Fibroblast of lung (primary cell): Measurements from ENCODE around the gene CNTN1. TPM values are rescaled to one million over a fixed set of nuclear protein-coding genes. Genes with fewer than 3 reads are reported as not detected.

Source experiments
- DNase-seq, 2 donors: peaks; one replicate each; pipeline versions ENCODE4 v3.0.0 to v3.0.0-alpha.2; 2010; ENCODE audit warnings: low read depth in 2 of 2
- H2AFZ ChIP-seq: 2 replicates; pipeline ENCODE4 v1.5.1; 2012; ENCODE audit warnings: low read length, control low read depth, inconsistent platforms
- H3K27ac ChIP-seq: 2 replicates; pipeline ENCODE4 v1.5.1; 2011; ENCODE audit warnings: low read length, control low read depth; ENCODE audit not compliant: insufficient read depth
- H3K27me3 ChIP-seq: 2 replicates; pipeline ENCODE4 v1.5.1; 2011; ENCODE audit warnings: mild to moderate bottlenecking, low read length; ENCODE audit not compliant: control insufficient read depth, insufficient read depth
- H3K36me3 ChIP-seq: 2 replicates; pipeline ENCODE4 v1.5.1; 2011; ENCODE audit warnings: low read length; ENCODE audit not compliant: control insufficient read depth, insufficient read depth
- H3K4me1 ChIP-seq: 2 replicates; pipeline ENCODE4 v1.5.1; 2011; ENCODE audit warnings: low read length; ENCODE audit not compliant: control insufficient read depth, insufficient read depth; ENCODE audit errors: extremely low read depth
- H3K4me2 ChIP-seq: 2 replicates; pipeline ENCODE4 v1.5.1; 2011; ENCODE audit warnings: low read length, control low read depth; ENCODE audit not compliant: insufficient read depth; ENCODE audit errors: extremely low read depth
- H3K4me3 ChIP-seq, 4 experiments: fragments of 200-600 bp in 1 of 4; sonication (generic) in 1 of 4; replicated peaks in 1 of 4; 2 replicates each; pipeline ENCODE4 v1.5.1; 2011 to 2016; ENCODE audit warnings: low read length in 4 of 4, low read depth in 3 of 4, mild to moderate bottlenecking in 3 of 4, control low read depth in 2 of 4, inconsistent platforms in 1 of 4, mixed read lengths in 1 of 4; ENCODE audit not compliant: insufficient read depth in 1 of 4; ENCODE audit errors: control extremely low read depth in 1 of 4
- H3K79me2 ChIP-seq: 2 replicates; pipeline ENCODE4 v1.5.1; 2012; ENCODE audit warnings: mild to moderate bottlenecking, low read length, inconsistent platforms; ENCODE audit not compliant: control insufficient read depth, insufficient read depth
- H3K9ac ChIP-seq: 2 replicates; pipeline ENCODE4 v1.5.1; 2011; ENCODE audit warnings: mild to moderate bottlenecking, low read length, control low read depth; ENCODE audit not compliant: insufficient read depth
- H3K9me3 ChIP-seq: 2 replicates; pipeline ENCODE4 v1.5.1; 2012; ENCODE audit warnings: low read depth, low read length; ENCODE audit not compliant: control insufficient read depth, insufficient read depth
- H4K20me1 ChIP-seq: 2 replicates; pipeline ENCODE4 v1.5.1; 2011; ENCODE audit warnings: low read length; ENCODE audit not compliant: control insufficient read depth, insufficient read depth; ENCODE audit errors: extremely low read depth
- CTCF ChIP-seq, 2 donors: IDR thresholded peaks in 1 of 2; conservative IDR thresholded peaks in 1 of 2; 1 replicate in 1 of 2; 2 replicates in 1 of 2; pipeline ENCODE4 v1.5.1; 2011 to 2012; ENCODE audit warnings: low read length in 2 of 2, control low read depth in 1 of 2, inconsistent platforms in 1 of 2, low read depth in 1 of 2, mild to moderate bottlenecking in 1 of 2
- EZH2 ChIP-seq: IDR thresholded peaks from 2 replicates; pipeline ENCODE4 v1.5.1; 2012; ENCODE audit warnings: low read length, control low read depth, mild to moderate bottlenecking; ENCODE audit errors: missing control alignments
- polyA plus RNA-seq, 2 donors: library from polyadenylated mRNA; depleted of rRNA in 1 of 2; stranded (reverse) in 1 of 2; unstranded in 1 of 2; fragments of >200 nt; gene quantifications; 2 replicates each; pipeline ENCODE4 v1.2.1, GENCODE V29; 2011 to 2012; ENCODE audit warnings: missing spikeins in 1 of 2
- total RNA-seq: library from RNA; depleted of rRNA; stranded (reverse); fragments of >200 nt; gene quantifications from 2 replicates; pipeline ENCODE4 v1.2.1, GENCODE V29; 2014

The CNTN1 gene
- total and polyA plus RNA-seq, 2 donors (not counting 1 experiment from before 2014, with no cell fraction given), result 0.22 to 0.83 TPM

DNA sequence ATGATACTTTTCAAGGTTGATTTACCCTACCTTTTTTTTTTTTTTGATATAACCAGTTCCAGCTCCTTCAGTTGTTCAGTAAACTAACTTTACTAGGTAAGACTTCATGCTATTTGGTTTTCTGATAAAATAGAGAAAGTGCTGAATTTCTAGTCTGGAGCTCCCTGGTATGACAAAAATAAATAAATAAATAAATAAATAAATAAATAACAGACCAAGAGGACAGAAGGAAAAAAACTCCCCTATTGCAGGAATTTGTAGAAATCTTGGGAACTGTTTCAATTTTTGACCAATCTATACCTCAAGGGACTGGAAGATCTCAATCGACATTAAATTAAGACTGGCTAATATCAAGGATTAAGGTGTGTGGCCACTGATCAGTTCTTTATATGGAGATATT lies 265.2 kb downstream of the CNTN1 start:
- H4K20me1 ChIP-seq, result no peaks in the 10 kb centered on the region
- H3K4me3 ChIP-seq, result no peak overlapping the region
- H3K79me2 ChIP-seq, result no peaks in the 10 kb centered on the region
- no peak for DNase-seq
- TF ChIP-seq CTCF (conservative IDR thresholded peaks at IDR 0.05 in 1 of 2, IDR thresholded peaks at IDR 0.05 in 1 of 2; ENCODE audit: low read depth in 1 of 2, low read length in 2 of 2) (no peak), EZH2 (no peak)
- H2AFZ ChIP-seq, result no peak overlapping the region
- H3K9me3 ChIP-seq, result no peaks in the 10 kb centered on the region
- H3K36me3 ChIP-seq, result no peaks in the 10 kb centered on the region
- no peak overlapping the region for H3K27ac ChIP-seq
- no peaks in the 10 kb centered on the region for H3K27me3 ChIP-seq
- no peaks in the 10 kb centered on the region for H3K4me1 ChIP-seq
- no peak overlapping the region for H3K9ac ChIP-seq
- H3K4me2 ChIP-seq, result no peak overlapping the region

GRCh38 chr12:40959041-40959440 lies 266.8 kb downstream of the CNTN1 start:
- no peaks in the 10 kb centered on the region for H3K79me2 ChIP-seq
- no peak overlapping the region for H3K27ac ChIP-seq
- H3K4me2 ChIP-seq, result no peak overlapping the region
- no peaks in the 10 kb centered on the region for H3K27me3 ChIP-seq
- no peaks in the 10 kb centered on the region for H4K20me1 ChIP-seq
- no peaks in the 10 kb centered on the region for H3K9me3 ChIP-seq
- no peak overlapping the region for H3K4me3 ChIP-seq
- H2AFZ ChIP-seq, result no peak overlapping the region
- no peaks in the 10 kb centered on the region for H3K36me3 ChIP-seq
- no peak overlapping the region for H3K9ac ChIP-seq
- peak; percentile 5 to 73 for DNase-seq
- TF ChIP-seq EZH2, result no peak
- TF ChIP-seq CTCF (conservative IDR thresholded peaks at IDR 0.05 in 1 of 2, IDR thresholded peaks at IDR 0.05 in 1 of 2; ENCODE audit: low read depth in 1 of 2, low read length in 2 of 2), result no peak
- H3K4me1 ChIP-seq, result no peaks in the 10 kb centered on the region

GRCh38 chr12:40963751-40964150 lies 271.5 kb downstream of the CNTN1 start:
- no peaks in the 10 kb centered on the region for H3K27me3 ChIP-seq
- no peaks in the 10 kb centered on the region for H3K4me1 ChIP-seq
- H3K4me3 ChIP-seq, result no peak overlapping the region
- H3K9ac ChIP-seq, result no peak overlapping the region
- no peak overlapping the region for H3K27ac ChIP-seq
- H3K36me3 ChIP-seq, result no peaks in the 10 kb centered on the region
- no peak overlapping the region for H2AFZ ChIP-seq
- no peaks in the 10 kb centered on the region for H4K20me1 ChIP-seq
- H3K4me2 ChIP-seq, result no peak overlapping the region
- H3K9me3 ChIP-seq, result no peaks in the 10 kb centered on the region
- TF ChIP-seq EZH2, result no peak
- no peak for TF ChIP-seq CTCF (conservative IDR thresholded peaks at IDR 0.05 in 1 of 2, IDR thresholded peaks at IDR 0.05 in 1 of 2; ENCODE audit: low read depth in 1 of 2, low read length in 2 of 2)
- H3K79me2 ChIP-seq, result no peaks in the 10 kb centered on the region
- no peak for DNase-seq
